Measurements from ENCODE around the gene CERS2.

CERS2 gene

DNA sequence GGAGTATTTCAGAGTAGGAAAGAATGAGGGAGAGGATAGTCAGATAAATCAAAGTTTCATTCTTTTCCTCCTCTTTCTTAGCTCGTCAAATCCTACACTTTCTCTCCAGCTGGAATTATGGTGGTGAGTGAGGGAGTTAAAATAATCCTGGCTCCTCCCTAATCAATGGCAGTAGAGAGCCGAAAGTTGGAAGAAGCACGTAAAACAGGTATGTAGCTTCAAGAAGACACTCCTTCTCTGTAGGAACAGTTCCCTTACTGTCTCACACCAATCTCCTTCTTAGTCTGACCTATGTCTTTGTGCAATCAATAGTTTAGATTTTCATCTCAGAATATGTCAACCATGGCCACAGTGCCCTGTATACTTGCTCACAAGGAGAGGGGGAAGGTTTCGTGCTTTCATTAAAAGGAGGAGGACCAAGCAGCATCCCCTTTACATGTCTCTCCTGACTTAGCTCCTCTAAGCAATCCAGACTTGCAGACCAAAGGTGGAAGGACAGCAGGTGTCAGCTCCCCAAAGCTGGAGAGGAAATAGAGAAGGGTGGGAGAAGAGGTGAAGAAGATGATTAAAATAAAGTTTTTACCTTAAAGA, 31.2 kb upstream of the CERS2 start:
- CTCF ChIA-PET = interaction anchor here (0.7 to 3.9 kb wide), 22 partner anchors 10 to 751 kb away, joined by 3 to 99 read pairs (median 4); partner anchors contain the start of genes ANXA9, C1orf56, CDC42SE1 and GABPB2
- TF ChIP-seq, protein P1, sequence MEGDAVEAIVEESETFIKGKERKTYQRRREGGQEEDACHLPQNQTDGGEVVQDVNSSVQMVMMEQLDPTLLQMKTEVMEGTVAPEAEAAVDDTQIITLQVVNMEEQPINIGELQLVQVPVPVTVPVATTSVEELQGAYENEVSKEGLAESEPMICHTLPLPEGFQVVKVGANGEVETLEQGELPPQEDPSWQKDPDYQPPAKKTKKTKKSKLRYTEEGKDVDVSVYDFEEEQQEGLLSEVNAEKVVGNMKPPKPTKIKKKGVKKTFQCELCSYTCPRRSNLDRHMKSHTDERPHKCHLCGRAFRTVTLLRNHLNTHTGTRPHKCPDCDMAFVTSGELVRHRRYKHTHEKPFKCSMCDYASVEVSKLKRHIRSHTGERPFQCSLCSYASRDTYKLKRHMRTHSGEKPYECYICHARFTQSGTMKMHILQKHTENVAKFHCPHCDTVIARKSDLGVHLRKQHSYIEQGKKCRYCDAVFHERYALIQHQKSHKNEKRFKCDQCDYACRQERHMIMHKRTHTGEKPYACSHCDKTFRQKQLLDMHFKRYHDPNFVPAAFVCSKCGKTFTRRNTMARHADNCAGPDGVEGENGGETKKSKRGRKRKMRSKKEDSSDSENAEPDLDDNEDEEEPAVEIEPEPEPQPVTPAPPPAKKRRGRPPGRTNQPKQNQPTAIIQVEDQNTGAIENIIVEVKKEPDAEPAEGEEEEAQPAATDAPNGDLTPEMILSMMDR (IDR thresholded peaks at IDR 0.05; ENCODE audit: control extremely low read depth, extremely low read depth, low read depth, missing control alignments) = no peak
- no peak for DNase-seq (ENCODE audit: extremely low spot score)
- POLR2A ChIA-PET = interaction anchor here (0.6 to 1.2 kb wide), 4 partner anchors 8 to 426 kb away, joined by 3 to 16 read pairs (median 4); partner anchors contain the start of genes MCL1 and SETDB1

DNA sequence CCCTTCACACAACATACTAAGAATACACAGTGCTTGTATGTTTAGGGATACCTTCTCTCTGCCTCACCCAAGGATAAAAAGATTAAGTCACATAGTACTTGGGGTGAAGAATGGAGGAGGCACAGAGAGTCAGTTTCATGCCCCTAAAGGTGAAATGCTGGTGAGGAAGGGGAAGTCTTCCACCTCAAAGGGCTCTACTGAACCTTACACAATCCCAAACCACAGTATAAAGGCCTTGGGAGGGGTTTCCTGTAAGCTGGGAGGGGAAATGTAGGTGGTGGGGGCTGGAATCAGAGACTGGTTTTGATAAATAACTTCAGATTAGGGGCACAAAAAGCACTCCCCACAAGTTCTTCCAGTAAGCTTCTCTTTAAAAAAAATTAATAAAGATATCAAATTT, 28.5 kb upstream of the CERS2 start:
- CTCF ChIA-PET = interaction anchor here (1.9 to 9.7 kb wide), 2 partner anchors 9 to 19 kb away, joined by 5 to 158 read pairs; partner anchors contain the start of gene ANXA9
- DNase-seq (ENCODE audit: extremely low spot score) = no peak
- POLR2A ChIA-PET = no interaction called here
- TF ChIP-seq, protein P1 (IDR thresholded peaks at IDR 0.05; ENCODE audit: control extremely low read depth, extremely low read depth, low read depth, missing control alignments) = no peak

DNA sequence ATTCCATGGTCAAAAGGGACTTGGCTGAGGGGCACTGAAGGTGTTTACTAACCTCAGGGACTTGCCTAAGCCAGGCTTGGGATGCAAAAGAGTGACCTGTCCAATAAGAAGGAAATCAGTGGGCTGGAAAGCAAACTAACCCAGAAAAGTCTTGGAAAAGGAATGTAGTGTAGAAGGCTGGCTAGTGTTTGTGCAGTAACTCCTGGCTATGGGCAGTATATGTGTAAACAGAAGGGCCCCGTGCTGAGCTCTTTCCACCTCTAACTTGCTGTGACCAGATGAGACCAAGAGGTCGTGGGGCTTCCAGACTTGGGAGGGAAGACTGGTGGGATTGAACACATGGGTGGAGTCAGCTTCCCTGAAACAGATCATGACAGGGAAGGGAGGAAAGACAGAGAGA, 28.0 kb upstream of the CERS2 start:
- CTCF ChIA-PET = interaction anchor here (1.7 to 9.7 kb wide), 3 partner anchors 9 to 22 kb away, joined by 4 to 158 read pairs (median 5); partner anchors contain the start of gene ANXA9
- no peak for DNase-seq (ENCODE audit: extremely low spot score)

DNA sequence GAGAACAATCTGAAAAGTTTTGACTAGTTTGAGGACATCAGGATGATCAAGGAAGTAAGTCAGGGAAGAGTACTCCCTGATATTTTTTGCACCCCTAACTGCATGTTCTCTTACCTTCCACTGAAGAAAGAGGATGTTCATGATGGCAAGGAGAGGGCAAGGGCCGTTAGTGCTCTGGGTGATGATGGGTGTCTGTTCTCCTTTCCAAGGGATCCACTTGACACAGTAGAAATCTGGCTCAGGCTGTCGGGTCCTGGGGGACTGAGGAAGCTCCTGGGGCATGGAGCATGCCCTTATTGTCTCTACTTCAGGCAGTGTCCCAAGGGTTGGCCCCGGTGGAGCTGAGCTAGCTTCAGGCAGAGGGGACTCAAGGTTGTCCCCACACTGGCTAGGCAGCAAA, 27.4 kb upstream of the CERS2 start:
- POLR2A ChIA-PET = no interaction called here
- CTCF ChIA-PET = interaction anchor here (1.3 to 9.7 kb wide), 6 partner anchors 8 to 815 kb away, joined by 3 to 158 read pairs (median 4); partner anchors contain the start of gene ANXA9
- TF ChIP-seq, protein P1 (IDR thresholded peaks at IDR 0.05; ENCODE audit: control extremely low read depth, extremely low read depth, low read depth, missing control alignments) = no peak
- DNase-seq (ENCODE audit: extremely low spot score) = no peak

More for the DNA sequence above, 28.0 kb upstream of the CERS2 start:
- POLR2A ChIA-PET = no interaction called here
- TF ChIP-seq, protein P1 (IDR thresholded peaks at IDR 0.05; ENCODE audit: control extremely low read depth, extremely low read depth, low read depth, missing control alignments) = no peak

DNA sequence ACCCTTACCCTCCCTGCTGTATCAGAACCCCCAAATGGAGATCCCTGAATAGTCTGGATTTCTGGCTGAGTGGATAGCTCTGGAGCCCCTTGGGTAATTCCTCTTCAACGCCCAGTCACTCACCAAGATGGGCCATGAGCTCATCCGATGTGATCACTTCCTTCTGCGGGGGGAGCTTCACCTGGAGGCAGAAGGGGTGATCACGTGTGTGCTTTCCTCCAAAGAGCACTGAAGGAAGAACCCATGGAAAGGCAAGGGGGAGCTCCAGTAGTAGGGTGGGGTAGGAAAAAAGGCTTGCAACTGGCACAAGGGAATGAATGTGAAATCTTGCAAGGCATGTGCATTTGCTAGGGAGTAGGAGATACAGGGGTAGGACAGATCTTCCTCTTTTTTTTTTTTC, 27.0 kb upstream of the CERS2 start:
- CTCF ChIA-PET = interaction anchor here (1.0 to 9.7 kb wide), 7 partner anchors 8 to 814 kb away, joined by 3 to 158 read pairs (median 4); partner anchors contain the start of genes ANXA9 and TNFAIP8L2
- POLR2A ChIA-PET = no interaction called here
- DNase-seq (ENCODE audit: extremely low spot score) = no peak
- TF ChIP-seq, protein P1 (IDR thresholded peaks at IDR 0.05; ENCODE audit: control extremely low read depth, extremely low read depth, low read depth, missing control alignments) = no peak

DNA sequence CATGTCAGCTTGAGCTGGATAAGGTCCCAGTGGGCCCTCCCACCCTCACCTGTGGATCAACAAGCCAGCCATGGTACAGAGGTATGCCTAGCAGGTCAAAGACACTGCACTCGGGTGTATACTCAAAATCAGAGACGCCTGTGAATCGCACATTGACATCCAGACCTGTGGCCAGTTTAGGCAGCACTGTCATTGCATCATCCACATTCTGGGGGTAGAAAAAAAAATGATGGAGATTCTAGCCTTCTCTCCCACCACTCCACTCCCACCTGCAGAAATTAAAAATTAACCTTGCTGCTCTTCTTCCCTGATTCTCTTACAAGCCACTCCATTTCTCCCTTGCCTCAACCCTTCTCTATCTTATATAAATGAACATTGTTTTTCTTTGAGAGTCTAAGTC, 25.8 kb upstream of the CERS2 start:
- CTCF ChIA-PET = interaction anchor here (1.6 to 9.7 kb wide), 4 partner anchors 16 to 439 kb away, joined by 3 to 158 read pairs (median 18); partner anchors contain the start of gene ANXA9
- POLR2A ChIA-PET = no interaction called here
- TF ChIP-seq, protein P1 (IDR thresholded peaks at IDR 0.05; ENCODE audit: control extremely low read depth, extremely low read depth, low read depth, missing control alignments) = no peak
- DNase-seq (ENCODE audit: extremely low spot score) = no peak
